Urinary bladder (tissue), 4 donors: ENCODE measurements around the gene VSTM4. TPM values are rescaled to one million over a fixed set of nuclear protein-coding genes. Genes with fewer than 3 reads are reported as not detected.

Experiments
- DNase-seq: peaks from one replicate; pipeline ENCODE4 v3.0.0-alpha.2; 2015; ENCODE audit errors: extremely low spot score
- H3K27ac ChIP-seq: one replicate; pipeline ENCODE4 v1.5.1; 2013; ENCODE audit warnings: low read depth, mild to moderate bottlenecking, moderate library complexity
- H3K36me3 ChIP-seq: one replicate; pipeline ENCODE4 v1.6.1; 2013; ENCODE audit warnings: mild to moderate bottlenecking, moderate library complexity; ENCODE audit not compliant: insufficient read depth
- H3K4me1 ChIP-seq: one replicate; pipeline ENCODE4 v1.6.1; 2013; ENCODE audit warnings: mild to moderate bottlenecking, moderate library complexity; ENCODE audit not compliant: insufficient read depth
- H3K4me3 ChIP-seq: one replicate; pipeline ENCODE4 v1.5.1; 2013; ENCODE audit warnings: low read depth, low read length
- WGBS: extraction: QIAGEN DNeasy Blood & Tissue Kit; methylation state at CpG from one replicate; pipeline ENCODE4 v1.1.7; 2013; 5-methylcytosine and 5-hydroxymethylcytosine counted together
- polyA plus RNA-seq: library from polyadenylated mRNA; stranded (reverse); fragments of 200-250 nt; gene quantifications from one replicate; pipeline ENCODE4 v1.2.3, GENCODE V29; 2013
- total RNA-seq: library from RNA; depleted of rRNA; stranded (reverse); fragments of >200 nt; gene quantifications from one replicate; pipeline ENCODE4 v1.2.3, GENCODE V29; 2014
- donor health status: healthy with polysubstance abuse.
- donor health status: healthy.

Gene VSTM4
- total and polyA plus RNA-seq, 2 donors: 18.7 to 60.2 TPM

DNA sequence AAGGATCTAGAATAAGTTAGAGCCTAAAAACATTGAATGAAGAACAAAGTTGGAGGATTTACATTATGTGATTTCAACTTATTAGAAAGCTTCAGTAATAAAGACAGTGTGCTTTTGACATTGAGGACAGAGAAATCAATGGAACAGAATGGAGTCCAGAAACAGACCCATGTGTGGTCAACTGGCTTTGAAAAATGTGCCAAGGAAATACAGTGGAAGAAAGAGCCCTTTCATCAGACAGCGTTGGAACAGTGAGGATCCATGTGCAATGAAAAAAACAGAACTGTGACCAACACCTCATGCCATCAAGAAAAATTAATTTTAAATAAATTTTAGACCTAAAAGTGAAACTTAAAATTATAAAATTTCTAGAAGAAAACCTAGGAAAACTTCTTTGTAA is 125.1 kb downstream of the VSTM4 start:
- no peaks in the 10 kb centered on the region for H3K4me1 ChIP-seq
- 93% methylated on average over 1 of the region's 1 CpG for WGBS
- no peak overlapping the region for H3K27ac ChIP-seq
- no peak for DNase-seq
- H3K36me3 ChIP-seq: no peaks in the 10 kb centered on the region
- H3K4me3 ChIP-seq: no peak overlapping the region

DNA sequence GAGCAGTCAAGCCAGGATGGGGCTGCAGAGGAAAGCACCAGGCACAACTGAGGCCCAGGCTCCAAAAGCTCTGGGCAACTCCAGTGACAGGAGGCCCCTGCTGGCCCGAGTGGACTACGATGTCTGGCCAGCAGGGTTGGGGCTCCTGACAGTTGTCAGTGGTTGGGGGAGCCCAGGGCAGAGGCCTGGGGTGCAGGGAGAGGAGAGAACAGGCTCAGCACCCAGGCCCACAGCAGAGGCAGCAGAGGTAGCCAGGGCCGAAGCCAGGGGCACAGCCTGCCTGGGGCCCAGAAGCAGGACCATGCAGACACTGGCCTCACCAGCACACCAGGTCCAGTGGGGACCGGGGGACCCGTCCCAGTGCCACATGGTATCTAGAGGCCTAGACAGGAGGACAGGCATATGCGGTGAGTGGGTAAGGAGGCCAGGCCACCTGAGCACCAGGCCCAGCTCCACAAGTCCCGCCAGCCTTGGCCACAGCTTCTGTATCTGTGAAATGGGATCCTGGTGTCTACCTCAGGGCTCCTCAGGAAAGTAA is 129.6 kb downstream of the VSTM4 start:
- H3K27ac ChIP-seq: no peak overlapping the region
- no peaks in the 10 kb centered on the region for H3K36me3 ChIP-seq
- H3K4me3 ChIP-seq: no peak overlapping the region
- DNase-seq: no peak
- WGBS: 96% methylated on average over 7 of the region's 7 CpGs
- no peaks in the 10 kb centered on the region for H3K4me1 ChIP-seq

DNA sequence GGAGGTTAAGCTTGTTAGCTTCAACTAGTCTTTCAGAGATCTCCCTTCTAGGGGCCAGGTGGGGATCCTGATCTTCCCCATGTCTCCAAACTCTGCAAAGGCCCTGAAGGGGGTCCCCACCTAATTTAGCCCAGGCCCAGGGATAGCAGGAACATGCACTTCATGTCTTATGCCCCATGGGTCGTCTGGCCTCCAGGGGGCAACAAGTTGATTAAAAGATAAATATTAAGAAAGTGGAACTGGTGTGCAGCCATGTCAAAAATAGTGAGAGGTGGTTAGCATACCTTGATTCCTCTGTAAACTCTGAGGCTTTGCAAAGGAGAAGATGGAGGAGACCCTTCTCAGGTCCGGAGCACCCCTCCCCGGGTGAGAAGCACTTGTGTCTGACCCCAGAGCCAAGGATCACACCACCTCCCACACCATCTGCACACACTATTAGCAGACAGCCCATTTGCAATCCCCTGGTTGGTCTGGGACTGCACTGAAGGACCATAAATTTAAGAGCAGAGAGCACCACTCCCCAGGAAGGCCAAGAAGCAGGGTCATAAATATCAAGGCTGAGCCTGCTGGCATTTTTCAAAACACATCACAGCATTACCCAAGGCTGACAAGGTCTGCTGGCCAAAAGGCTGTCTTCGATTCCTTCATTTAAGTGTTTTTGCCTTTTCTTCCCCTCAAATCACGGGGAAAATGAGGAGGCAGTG is 131.5 kb downstream of the VSTM4 start:
- H3K4me3 ChIP-seq: no peak overlapping the region
- no peak for DNase-seq
- WGBS: 76% methylated on average over 5 of the region's 5 CpGs
- no peaks in the 10 kb centered on the region for H3K36me3 ChIP-seq
- no peak overlapping the region for H3K27ac ChIP-seq
- no peaks in the 10 kb centered on the region for H3K4me1 ChIP-seq

DNA sequence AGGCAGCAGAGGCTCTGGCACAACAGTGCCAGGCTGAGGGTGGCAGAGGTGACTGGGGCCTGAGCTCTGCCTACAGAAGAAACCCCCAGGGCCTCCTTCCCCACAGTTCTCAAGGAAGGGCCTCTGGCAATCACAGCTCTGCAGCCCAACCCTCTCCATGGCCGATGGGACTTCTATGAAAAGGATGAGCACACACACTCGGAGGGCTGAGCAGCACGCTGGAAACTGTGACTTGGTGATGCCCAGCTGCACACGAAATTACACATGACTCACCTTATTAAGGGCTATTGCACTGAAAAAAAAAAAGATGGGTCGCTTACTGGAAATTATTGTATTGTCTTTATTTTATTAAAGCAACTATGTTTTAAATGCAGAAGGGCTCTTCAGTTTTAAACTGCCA is 132.7 kb downstream of the VSTM4 start:
- no peak overlapping the region for H3K27ac ChIP-seq
- DNase-seq: no peak
- H3K36me3 ChIP-seq: no peaks in the 10 kb centered on the region
- H3K4me1 ChIP-seq: no peaks in the 10 kb centered on the region
- H3K4me3 ChIP-seq: no peak overlapping the region
- 92% methylated on average over 5 of the region's 5 CpGs for WGBS

DNA sequence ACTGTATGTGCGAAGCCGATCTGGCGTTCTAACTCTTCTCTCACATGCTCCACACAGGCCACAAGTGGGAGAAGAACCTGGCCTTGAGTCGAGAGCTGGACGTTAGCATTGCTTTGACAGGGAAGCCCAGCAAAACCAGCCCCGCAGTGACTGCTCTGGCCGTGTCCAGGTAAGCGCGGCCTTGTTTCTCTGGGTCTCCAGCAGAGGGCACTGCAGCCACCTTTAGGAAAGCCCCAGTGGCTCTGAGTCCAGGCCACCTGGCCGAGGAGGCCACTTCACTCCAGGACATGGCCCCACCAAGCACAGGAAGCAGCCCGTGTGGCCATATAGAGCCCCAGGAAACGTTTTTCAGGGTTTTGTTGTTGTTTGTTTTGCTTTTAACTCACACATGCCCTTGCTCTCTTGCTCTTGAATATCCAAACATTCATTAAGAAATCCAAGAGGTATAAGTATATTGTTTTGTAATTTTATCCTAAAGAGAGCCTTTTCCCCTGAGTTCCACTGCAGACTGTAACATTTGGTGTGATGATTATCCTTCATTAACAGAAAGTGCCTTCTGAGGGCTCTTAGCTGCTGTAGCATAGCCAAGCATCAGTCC is 133.9 kb downstream of the VSTM4 start:
- WGBS: 33% methylated on average over 12 of the region's 12 CpGs
- Histone ChIP-seq H3K4me3 (no peak overlapping the region), H3K4me1 (no peaks in the 10 kb centered on the region), H3K27ac (no peak overlapping the region), H3K36me3 (no peaks in the 10 kb centered on the region)
- no peak for DNase-seq

DNA sequence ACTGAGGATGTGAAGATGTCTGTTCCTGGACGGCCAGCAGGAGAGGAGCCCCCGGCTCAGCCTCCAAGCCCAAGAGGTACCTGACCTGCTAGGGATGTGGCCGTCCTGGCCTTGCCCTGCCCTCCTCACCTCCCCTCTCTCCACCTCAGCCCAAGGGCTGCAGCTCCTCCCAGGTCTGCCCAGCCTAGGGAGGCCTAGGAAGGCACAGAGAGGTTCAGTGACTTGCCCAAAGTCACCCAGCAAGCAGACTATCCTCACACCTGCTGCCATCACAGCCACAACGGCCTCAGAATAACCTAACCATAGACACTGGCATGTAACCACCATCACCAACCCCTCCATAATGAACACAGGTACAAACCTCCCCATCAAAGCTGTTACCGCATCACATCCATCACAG is 137.0 kb downstream of the VSTM4 start:
- WGBS: 90% methylated on average over 5 of the region's 5 CpGs
- Histone ChIP-seq H3K4me1 (no peaks in the 10 kb centered on the region), H3K27ac (no peak overlapping the region), H3K4me3 (no peak overlapping the region), H3K36me3 (no peaks in the 10 kb centered on the region)
- no peak for DNase-seq

DNA sequence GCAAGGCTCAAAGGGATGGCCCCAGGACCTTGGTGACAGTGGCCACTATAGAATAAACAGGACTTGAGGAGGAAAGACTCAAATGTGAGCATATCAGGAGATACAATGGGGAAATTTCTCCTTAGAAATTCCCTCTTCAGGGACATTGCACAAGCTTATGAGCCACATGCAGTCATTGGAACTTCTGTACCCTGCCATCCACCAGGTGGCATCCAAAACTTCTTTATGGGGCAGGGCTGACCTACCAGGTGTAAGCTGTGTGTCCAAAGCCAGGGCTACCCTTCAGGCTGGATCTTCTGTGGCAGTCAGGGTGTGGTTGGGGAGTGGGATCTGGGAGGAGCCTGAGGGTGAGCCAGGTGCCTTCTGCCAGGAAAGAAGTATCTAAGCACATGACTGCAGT is 139.1 kb downstream of the VSTM4 start:
- no peak overlapping the region for H3K27ac ChIP-seq
- no peaks in the 10 kb centered on the region for H3K36me3 ChIP-seq
- no peak overlapping the region for H3K4me3 ChIP-seq
- no peak for DNase-seq
- H3K4me1 ChIP-seq: no peaks in the 10 kb centered on the region

DNA sequence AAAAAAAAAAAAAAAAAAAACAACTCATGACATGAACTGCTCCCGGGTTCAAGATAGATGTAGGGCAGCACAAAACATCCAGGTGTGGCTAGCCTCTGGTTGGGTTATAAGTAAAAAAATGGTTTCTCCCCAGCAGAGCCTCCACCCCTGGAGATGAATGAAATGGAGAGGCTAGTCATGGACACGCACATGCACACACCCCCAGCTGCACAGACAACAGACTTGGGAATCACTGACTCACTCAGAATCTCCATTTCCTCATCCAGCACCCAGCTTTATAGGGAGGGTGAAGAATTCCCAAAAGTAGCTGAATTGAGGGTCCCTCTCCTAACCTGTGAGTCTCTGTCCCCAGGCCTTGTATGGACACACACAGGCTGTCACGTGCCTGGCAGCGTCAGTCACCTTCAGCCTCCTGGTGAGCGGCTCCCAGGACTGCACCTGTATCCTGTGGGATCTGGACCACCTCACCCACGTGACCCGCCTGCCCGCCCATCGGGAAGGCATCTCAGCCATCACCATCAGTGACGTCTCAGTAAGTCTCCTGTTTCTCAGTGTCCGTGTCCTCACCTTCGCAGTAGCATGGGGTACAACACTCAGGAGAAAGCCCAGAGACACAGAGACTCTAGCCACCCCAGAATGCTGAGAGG is 140.7 kb downstream of the VSTM4 start:
- WGBS: 95% methylated on average over 12 of the region's 12 CpGs
- no peaks in the 10 kb centered on the region for H3K4me1 ChIP-seq
- no peaks in the 10 kb centered on the region for H3K36me3 ChIP-seq
- no peak overlapping the region for H3K4me3 ChIP-seq
- no peak overlapping the region for H3K27ac ChIP-seq
- DNase-seq: no peak

DNA sequence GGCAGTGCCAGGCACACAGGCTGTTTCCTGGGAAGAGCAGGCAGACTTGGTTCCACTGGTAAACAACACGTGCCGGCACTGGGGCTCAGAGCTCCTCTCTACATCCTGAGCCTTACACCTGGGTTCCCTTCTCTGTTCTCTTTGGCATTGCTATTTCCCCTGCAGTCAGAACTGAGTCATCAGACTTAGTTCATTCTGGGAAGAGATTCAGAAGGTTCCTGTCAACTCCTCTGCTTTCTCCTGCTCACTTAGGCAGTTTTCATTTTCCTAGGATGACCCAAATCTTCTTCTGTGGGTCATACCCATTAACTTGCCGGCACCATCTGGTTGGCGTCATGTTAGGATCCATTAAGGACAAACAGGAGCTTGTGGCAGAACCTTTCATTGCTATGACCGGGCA is 142.3 kb downstream of the VSTM4 start:
- no peak overlapping the region for H3K27ac ChIP-seq
- DNase-seq: no peak
- H3K4me3 ChIP-seq: no peak overlapping the region
- 87% methylated on average over 5 of the region's 5 CpGs for WGBS
- no peaks in the 10 kb centered on the region for H3K36me3 ChIP-seq
- H3K4me1 ChIP-seq: no peaks in the 10 kb centered on the region

DNA sequence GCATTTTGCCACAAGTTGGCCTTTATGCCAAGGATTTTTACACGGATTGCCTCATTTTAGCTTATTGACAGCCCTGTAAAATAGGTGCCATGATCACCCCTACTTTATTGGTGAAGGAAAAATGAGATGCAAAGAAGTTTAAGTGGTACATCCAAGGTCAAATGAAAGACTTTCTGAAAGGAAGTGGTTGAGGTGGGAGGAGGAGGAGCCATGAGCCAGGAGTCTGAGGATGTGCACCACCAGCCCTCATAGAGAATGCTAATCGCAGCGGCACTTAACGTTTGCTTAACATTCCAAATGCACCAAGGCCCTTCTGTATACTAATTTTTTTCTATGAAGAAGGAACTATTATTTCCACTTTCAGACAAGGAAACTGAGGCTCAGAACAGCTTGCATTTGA is 144.7 kb downstream of the VSTM4 start:
- WGBS: 87% methylated on average over 4 of the region's 4 CpGs
- Histone ChIP-seq H3K36me3 (no peaks in the 10 kb centered on the region), H3K27ac (no peak overlapping the region), H3K4me3 (no peak overlapping the region), H3K4me1 (no peaks in the 10 kb centered on the region)
- DNase-seq: no peak

DNA sequence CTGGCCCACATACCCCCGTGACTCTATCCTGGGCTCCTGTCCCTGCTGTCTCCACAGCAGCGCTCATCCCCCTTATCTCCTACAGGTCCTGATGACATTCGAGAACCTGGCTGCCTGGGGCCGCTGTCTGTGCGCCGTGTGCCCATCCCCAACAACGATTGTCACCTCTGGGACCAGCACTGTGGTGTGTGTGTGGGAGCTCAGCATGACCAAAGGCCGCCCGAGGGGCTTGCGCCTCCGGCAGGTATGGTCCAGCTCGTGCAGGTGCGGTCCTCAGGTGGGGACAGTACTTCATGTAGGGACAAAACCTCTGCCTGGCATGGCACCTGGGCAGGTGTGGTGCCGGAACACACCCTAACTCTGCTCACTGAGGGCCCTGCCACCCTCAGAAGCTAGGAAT is 145.3 kb downstream of the VSTM4 start:
- Histone ChIP-seq H3K4me1 (no peaks in the 10 kb centered on the region), H3K27ac (no peak overlapping the region), H3K4me3 (no peak overlapping the region), H3K36me3 (no peaks in the 10 kb centered on the region)
- DNase-seq: no peak
- WGBS: 90% methylated on average over 14 of the region's 14 CpGs

DNA sequence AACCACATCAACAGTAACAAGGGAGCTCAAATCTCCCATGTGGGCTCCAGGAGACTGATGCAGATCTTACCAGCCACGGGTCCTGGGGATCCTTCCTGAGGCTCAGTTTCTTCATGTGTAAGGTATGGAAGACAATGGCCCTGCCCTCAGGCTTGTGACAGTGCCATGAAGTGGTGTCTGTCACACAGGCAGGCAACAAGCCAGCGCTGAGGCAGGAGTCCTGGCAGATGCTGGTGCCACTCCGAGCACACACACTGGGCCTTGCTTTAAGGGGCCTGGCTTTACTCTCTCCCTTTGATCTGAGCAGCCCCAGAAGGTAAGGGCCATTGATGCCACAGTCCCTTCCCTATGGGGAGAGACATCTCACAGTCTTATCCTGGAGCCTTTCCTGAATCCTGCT is 147.3 kb downstream of the VSTM4 start:
- no peak for DNase-seq
- WGBS: 87% methylated on average over 3 of the region's 3 CpGs
- no peaks in the 10 kb centered on the region for H3K36me3 ChIP-seq
- no peak overlapping the region for H3K4me3 ChIP-seq
- H3K27ac ChIP-seq: no peak overlapping the region
- H3K4me1 ChIP-seq: no peaks in the 10 kb centered on the region

DNA sequence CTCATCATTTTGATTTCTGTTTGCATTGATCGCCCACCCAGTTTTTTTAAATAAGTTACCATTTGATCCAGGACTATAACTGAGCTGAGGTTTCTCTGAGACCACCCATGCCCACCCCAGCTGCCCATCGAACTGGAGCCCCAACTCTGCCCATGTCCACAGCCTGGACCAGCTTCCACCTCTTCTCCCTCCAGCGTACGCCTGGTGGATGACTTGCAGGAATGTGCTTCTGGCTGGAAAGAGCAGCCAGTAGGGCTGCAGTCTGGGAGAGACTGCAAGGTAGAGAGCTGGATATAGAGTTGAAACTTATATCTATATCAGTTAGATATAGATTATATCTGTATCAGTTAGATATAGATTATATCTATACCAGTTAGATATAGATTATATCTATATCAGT is 149.9 kb downstream of the VSTM4 start:
- Histone ChIP-seq H3K4me1 (no peaks in the 10 kb centered on the region), H3K36me3 (no peaks in the 10 kb centered on the region), H3K27ac (no peak overlapping the region), H3K4me3 (no peak overlapping the region)
- DNase-seq: no peak
- WGBS: 93% methylated on average over 4 of the region's 4 CpGs
